Activated naive CD4-positive, alpha-beta T cell treated with anti-CD3 and anti-CD28 coated beads, Interleukin-2, amount 50 U/mL, for 16 hours (primary cell): ENCODE data around the gene KREMEN2.
"Not testable (repeated sequence)": the region's sequence is repeated elsewhere in the genome, so short reads cannot be mapped to it uniquely, and the experiment has no call there.

Experiments
- DNase-seq: peaks from one replicate; pipeline ENCODE4 v3.0.0-alpha.2; 2020

Gene KREMEN2, protein sequence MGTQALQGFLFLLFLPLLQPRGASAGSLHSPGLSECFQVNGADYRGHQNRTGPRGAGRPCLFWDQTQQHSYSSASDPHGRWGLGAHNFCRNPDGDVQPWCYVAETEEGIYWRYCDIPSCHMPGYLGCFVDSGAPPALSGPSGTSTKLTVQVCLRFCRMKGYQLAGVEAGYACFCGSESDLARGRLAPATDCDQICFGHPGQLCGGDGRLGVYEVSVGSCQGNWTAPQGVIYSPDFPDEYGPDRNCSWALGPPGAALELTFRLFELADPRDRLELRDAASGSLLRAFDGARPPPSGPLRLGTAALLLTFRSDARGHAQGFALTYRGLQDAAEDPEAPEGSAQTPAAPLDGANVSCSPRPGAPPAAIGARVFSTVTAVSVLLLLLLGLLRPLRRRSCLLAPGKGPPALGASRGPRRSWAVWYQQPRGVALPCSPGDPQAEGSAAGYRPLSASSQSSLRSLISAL

DNA sequence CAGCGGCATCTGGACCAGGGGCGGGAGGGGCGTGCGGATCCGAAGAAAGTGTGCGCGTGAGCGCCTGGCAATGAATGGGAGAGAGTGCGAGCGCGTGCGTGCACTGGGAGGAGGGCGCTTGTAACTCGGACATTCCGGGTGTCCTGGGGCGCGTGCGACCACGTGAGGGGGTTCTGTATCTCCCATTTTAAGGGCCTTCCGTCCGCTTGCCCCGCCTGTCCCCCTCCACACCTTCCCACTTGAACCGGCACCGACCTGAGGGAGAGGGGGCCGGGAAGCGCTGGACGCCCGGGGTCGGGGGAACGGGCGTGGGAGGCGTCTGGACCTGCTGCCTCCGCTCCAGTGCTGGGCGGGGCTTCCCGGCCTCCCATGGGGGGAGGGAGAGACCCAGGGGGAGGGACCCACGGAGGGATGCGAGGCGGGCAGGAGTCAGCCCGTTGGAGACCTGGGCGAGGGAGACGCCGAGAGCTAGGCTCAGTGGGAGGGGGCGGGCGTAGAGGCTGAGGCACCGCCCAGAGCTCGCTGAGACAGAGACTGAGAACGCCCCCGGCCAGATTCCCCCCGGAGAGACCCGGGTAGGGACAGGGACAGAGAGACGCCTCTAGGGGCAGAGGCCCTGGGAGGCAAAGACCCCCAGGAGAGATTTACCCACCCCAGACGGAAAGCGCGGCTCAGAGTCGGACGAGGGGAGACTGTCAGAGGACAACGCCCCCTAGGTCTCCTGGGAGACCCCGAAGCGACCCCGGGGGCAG lies at the start of gene KREMEN2:
KREMEN2 (plus strand) TSS at position 553 of the 752 bp plus-strand sequence. CDS start 246 bp downstream, outside the sequence.
- peak; percentile 60 for DNase-seq

DNA sequence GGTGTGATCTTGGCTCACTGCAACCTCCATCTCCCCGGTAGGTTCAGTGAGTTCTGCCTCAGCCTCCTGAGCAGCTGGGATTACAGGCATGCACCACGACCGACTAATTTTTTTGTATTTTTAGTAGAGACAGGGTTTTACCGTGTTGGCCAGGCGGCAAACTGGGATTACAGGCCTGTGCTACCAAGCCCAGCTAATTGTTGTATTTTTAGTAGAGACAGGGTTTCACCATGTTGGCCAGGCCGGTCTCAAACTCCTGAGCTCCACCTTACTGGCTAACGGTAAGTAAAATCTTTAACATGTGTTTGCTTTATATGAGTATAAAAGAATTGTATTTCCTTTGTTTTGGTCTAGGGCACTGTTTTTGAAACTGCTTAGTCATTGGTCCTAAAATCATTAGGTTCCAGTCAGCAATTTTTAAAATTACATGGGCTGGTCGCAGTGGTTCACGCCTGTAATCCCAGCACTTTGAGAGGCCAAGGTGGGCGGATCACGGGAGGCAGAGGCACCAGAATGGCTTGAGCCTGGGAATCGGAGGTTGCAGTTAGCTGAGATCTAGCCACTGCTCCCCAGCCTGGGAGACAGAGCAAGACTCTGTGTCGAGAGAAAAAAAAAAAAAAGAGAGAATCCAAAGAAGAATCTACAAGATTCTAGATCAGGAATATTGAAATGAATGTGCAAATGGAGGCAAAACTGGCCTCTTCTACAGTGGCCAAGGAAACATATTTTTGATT lies 48.7 kb upstream of the KREMEN2 start:
- DNase-seq: no peak

DNA sequence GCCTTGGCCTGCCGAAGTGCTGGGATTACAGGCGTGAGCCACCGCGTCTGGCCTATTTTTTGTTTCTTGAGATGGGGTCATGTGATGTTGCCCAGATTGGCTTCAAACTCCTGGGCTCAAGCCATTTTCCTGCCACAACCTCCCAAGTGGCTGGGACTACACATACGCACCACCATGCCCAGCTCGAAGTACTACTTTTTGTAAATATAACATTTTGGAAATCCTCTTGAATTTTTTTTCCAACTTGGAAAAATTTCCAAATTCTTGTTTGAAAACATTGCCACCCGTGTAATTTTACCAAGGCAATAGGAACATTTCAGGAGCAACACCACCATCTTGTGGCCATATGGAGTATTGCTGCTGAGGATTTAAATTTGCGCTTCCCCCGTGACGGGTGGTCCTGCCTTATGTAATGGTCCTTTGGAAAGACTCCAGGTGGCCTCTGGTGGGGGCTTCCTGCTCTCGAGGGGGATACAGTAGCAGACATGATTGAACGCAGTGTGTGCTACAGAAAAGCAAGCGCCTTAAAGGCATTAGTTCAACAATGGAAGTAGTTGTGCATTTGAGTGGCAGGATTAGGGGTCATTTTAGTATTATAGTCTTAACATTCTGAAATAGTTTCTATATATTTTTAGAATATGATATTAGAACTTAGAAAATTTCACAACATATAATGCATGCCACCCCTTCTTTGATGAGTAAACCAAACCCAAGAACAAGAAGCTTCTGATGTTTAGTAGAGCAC lies 44.4 kb upstream of the KREMEN2 start:
- peak; percentile 56 for DNase-seq

DNA sequence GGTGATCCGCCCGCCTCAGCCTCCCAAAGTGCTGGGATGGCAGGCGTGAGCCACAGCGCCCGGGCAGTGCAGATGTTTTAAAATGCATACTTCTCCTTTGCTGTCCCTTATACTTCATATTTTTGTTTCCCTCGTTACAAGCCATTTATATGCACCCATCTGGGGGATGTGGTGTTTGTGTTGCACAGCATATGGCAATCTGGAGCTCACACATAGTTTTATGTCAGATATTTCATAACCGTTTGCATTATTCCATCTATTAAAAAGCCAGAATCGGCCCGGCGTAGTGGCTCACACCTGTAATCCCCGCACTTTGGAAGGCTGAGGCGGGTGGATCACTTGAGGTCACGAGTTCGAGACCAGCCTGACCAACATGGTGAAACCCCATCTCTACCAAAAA lies 40.6 kb upstream of the KREMEN2 start:
- DNase-seq: no peak

DNA sequence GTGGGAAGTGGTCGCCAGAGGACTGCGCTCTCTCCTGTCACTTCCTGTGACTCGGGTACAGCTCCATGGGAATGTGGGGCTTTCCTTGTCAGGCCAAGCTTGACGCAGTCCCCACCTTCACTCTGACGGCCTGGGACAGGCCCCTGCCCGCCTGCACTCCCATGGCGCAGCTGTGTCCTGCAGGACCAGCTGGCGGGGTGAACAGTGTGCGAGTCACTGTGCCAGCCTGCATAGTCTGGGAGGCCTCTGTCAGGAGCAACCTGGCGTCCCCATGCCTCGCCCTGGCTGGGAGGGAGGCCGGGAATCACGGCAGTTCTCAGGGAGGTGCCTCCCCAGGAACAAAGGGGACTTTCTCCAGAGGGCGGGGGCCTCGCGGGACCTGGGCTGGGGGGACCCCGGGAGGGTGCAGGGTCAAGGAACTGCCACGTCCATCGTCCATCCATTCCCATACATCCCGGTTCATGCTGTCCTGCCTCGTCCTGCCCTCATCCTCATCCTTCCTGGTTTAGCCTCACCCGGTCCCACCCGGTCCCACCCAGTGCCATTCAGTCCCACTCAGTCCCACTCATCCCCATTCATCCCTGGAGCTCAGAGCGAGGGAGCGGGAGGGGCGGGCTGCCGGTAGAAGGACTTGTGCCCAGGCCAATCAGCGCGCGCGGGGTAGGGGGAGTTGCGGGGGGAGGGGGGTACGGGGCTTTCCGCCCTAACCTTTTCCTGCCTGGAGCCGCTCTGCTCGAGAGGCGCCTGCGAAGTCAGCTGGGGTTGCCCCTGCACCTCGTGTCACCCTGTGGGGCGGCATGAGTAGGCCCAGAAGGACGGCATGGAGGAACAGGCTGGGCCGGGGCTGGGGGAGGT lies 38.9 kb upstream of the KREMEN2 start:
- no peak for DNase-seq

DNA sequence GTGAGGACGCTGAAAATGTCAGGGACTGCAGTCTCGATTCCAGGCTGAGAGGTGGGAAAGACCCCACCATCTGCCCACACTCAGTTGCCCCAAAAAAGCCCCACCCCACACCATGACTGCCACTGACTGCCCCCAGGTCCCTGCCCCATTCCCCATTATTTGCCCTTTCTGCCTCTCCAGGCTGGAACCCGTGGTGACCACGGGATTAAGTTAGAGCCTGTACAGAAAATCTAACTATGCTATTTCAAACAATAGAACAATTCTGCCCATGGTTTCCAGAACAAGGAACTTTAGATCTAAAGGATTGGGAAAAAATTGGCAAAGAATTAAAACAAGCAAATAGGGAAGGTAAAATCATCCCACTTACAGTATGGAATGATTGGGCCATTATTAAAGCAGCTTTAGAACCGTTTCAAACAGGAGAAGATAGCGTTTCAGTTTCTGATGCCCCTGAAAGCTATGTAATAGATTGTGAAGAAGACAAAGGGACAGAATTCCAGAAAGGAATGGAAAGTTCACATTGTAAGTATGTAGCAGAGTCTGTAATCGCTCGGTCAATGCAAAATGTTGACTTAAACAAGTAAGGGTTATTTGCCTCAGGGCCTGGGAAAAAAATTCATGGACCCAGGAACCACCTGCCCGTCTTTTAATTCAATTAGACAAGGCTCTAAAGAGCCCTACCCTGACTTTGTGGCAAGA lies 38.0 kb upstream of the KREMEN2 start:
- no peak for DNase-seq

DNA sequence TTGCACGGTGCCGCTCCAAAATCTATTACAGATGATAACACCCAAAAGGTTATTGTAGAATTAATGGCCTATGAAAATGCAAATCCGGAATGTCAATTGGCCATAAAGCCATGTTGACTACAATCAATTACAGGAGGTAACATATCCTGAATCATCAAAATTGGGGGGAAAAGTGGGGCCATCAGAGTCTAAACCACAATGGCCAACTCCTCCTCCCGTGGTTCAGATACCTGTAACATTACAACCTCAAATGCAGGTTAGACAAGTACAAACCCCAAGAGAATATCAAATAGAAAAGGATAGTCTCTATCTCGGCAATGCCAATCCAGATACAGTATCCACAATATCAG lies 37.5 kb upstream of the KREMEN2 start:
- no peak for DNase-seq

DNA sequence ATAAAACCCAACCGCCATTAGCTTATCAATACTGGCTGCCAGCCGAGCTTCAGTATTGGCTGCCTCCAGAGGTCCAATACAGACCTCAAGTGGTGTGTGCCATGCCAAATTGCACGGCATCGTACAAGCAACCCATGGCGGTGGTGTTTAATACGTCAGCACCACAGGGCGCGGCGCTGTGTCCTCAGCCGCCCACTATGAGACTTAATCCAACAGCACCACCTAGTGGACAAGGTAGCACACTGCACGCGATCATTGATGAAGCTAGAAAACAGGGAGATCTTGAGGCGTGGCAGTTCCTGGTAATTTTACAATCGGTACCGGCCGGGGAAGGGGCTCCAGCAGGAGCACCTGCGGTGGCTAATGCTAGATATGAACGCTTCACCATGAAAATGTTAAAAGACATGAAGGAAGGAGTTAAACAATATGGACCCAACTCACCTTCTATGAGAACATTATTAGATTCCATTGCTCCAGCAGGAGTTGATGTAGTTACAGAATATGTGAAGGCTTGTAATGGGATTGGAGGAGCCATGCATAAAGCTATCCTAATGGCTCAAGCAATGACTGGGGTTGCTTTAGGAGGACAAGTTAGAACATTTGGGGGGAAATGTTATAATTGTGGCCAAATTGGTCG lies 36.9 kb upstream of the KREMEN2 start:
- peak; percentile 86 for DNase-seq

DNA sequence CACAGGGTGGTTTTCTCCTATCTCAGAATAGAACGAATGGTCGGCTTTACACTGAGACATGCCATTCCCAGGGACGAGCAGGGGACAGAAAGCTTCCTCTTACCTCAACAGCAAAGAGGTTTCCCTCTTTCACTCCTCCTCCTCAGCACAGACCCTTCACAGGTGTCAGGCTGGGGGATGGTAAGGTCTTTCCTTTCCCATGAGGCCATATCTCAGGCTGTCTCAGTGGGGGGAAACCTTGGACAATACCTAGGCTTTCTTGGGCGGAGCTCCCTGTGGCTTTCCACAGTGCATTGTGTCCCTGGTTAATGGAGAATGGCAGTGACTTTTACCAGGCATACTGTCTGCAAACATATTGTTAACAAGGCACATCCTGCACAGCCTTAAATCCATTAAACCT lies 35.9 kb upstream of the KREMEN2 start:
- not testable (repeated sequence) for DNase-seq

DNA sequence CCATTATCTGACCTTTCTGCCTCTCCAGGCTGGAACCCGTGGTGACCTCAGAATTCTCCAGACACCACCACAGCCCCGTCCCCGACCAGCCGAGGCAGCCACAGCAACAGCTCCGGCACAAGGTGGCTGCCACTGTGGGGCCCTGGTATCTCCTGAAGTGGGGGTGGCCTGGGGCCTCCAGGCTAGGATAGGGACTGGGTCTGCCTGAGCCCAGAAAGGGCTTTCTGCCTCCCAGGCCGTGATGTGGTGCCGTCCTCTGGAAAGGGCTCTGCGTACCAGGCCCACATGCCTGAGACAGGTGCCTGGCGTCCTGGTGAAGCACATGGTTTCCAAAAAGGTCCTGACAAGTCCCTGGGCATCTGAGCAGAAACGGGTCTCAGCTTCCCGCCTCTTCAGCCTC lies 35.3 kb upstream of the KREMEN2 start:
- no peak for DNase-seq

DNA sequence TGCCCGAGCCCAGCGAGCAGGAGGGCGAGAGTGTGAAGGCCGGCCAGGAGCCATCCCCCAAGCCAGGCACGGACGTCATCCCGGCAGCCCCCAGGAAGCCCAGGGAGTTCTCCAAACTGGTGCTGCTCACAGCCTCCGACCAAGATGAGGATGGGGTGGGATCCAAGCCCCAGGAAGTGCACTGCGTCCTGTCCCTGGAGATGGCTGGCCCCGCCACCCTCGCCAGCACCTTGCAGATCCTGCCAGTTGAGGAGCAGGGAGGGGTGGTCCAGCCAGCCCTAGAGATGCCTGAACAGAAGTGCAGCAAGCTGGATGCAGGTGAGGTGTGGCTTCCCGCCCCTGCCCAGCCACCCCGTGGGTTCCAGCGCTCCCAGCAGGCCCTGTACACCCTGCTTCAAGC lies 34.4 kb upstream of the KREMEN2 start:
- DNase-seq: no peak

DNA sequence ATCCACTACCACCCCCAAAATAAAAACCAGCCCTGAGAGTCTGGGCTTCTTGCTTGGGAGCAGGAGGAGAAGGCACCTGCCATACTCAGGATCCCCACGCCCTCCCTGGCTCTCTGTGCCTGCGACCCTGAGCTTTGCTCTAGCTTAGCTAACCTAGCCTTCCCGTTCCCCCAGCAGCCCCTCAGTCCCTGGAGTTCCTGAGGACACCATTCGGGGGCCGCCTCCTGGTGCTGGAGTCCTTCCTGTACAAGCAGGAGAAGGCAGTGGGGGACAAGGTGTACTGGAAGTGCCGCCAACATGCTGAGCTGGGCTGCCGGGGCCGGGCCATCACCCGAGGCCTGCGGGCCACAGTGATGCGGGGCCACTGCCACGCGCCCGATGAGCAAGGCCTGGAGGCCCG lies 33.8 kb upstream of the KREMEN2 start:
- no peak for DNase-seq

DNA sequence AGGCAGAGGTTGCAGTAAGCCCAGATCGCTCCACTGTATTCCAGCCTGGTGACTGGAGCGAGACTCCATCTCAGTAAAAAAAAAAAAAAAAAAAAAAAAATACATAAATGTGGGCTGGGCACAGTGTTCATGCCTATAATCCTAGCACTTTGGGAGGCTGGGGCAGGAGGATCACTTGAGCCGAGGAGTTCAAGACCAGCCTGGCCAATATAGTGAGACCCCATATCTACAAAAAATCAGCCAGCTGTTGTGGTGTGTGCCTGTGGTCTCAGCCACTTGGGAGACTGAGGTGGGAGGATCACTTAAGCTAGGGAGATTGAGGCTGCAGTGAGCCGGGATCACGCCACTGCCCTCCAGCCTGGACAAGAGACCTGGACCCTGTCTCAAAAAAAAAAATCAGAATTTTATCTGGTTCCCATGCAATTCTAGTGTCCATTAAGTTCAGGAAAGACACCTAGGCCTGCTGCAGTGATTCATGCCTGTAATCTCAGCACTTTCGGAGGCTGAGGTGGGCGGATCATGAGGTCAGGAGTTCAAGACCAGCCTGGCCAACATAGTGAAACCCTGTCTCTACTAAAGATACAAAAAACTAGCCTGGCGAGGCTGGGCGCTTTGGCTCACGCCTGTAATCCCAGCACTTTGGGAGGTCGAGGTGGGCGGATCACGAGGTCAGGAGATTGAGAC lies 32.7 kb upstream of the KREMEN2 start:
- not testable (repeated sequence) for DNase-seq

DNA sequence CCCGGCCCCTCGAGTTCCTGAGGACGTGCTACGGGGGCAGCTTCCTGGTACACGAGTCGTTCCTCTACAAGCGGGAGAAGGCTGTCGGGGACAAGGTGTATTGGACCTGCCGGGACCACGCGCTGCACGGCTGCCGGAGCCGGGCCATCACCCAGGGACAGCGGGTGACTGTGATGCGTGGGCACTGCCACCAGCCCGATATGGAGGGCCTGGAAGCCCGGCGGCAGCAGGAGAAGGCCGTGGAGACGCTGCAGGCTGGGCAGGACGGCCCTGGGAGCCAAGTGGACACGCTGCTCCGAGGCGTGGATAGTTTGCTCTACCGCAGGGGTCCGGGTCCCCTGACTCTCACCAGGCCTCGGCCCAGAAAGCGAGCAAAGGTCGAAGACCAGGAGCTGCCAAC lies 30.9 kb upstream of the KREMEN2 start:
- no peak for DNase-seq

DNA sequence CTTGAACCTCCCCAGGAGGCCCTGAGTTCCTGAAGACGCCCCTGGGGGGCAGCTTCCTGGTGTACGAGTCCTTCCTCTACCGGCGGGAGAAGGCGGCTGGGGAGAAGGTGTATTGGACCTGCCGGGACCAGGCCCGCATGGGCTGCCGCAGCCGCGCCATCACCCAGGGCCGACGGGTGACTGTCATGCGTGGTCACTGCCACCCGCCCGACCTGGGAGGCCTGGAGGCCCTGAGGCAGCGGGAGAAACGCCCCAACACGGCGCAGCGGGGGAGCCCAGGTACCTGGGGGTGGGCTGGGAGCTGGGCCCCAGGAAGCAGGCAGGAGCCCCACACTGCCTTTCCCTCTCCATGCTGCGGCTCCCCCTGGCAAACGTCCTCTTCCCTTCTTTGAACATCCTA lies 30.4 kb upstream of the KREMEN2 start:
- DNase-seq: no peak

DNA sequence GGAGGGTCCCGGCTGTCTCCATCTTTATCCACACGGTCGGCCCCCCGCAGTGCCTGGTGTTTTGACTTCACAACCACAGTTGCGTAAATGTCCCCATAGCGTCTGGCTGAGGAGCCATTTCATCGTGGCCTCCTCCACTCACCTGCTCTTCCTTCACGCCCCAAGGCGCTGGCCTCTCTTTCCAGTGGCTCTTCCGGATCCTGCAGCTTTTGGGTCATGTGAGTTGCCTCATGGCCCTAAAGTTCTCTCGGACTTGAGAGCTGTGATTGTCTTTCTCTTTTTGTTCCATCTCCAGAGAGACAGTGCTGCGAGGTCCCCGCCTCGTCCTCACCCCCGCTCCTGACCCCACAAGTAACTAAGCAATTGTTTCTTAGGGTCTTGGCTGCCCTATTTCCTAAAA lies 29.6 kb upstream of the KREMEN2 start:
- DNase-seq: no peak

DNA sequence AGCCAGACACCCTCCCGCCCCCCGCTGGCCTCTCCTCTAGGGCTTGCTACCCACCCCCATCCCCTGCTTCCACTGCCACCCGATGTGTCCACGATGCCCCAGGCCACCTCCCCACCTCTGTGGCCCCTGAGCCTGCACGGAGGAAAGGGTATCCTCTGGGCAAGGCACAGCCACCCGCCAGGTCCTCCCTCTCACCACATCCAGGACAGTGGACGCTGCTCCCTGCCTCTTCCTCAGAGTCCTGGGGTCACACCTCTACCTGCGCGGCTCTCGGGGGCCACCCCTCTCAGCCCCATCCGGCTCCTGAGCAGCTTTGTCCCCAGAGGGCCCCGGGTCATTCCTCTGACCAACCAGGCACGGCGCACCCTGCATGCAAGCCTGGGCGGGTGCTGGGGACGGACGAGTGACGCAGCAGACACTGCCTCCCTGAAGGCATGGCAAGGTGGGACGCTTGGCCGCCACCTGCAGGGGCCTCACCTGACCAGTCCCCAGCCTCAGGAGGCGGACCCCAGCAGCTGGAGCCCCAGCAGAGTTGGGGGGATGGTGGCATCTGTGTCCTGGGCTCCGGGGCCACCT lies 27.6 kb upstream of the KREMEN2 start:
- no peak for DNase-seq

DNA sequence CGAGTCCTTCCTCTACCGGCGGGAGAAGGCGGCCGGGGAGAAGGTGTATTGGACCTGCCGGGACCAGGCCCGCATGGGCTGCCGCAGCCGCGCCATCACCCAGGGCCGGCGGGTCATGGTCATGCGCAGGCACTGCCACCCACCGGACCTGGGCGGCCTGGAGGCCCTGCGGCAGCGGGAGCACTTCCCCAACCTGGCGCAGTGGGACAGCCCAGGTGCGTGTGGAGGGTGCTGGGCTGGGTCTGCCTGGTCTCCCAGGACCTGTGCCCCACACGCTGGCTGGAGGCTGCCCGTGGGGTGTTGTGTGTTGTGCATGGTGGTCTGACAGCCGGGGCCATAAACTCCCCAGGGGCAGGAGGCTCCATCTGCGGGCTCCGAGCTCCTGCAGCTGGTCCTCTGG lies 26.9 kb upstream of the KREMEN2 start:
- no peak for DNase-seq

DNA sequence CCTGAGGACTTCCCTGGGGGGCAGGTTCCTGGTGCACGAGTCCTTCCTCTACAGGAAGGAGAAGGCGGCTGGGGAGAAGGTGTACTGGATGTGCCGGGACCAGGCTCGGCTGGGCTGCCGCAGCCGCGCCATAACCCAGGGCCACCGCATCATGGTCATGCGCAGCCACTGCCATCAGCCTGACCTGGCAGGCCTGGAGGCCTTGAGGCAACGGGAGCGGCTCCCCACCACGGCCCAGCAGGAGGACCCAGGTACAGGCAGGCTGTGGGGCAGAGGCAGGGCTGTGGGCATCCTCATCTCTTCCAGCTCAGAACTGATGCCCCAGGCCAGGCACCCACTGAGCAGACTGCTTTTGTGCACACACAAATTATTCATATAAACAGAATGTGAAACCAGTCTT lies 25.9 kb upstream of the KREMEN2 start:
- DNase-seq: no peak

DNA sequence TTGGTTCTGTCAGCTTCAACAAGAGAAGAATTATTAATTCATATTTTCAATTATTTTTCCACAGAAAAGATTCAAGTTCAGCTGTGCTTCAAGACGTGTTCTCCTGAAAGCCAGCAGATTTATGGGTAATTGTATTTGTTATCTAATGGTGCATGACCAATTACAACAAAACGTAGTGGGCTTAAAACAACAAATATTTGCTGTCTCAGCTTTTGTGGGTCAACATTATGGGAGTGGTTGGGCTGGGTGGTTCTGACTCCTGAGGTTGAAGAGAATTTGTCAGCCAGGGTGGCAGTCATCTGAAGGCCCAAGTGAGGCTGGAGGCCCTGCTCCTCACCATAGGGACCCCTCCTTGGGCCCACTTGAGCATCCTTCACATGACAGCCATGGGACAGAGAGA lies 24.1 kb upstream of the KREMEN2 start:
- no peak for DNase-seq
